Suprapubic skin (tissue), 4 donors: ENCODE results near the gene PPP3CB.

Experiments
- CTCF ChIP-seq, 2 donors: fragments of 200-600 bp in 1 of 2; fragments of 450-650 bp in 1 of 2; sonication (generic) in 1 of 2; IDR thresholded peaks; one replicate each; pipeline ENCODE4 v1.5.1; 2016 to 2019; ENCODE audit warnings: antibody characterized with exemption in 2 of 2, mild to moderate bottlenecking in 1 of 2, moderate library complexity in 1 of 2
- EP300 ChIP-seq: sonication (generic); formaldehyde crosslinking; IDR thresholded peaks from one replicate; pipeline ENCODE4 v1.6.1; 2017; ENCODE audit warnings: antibody characterized with exemption
- POLR2A ChIP-seq, 2 donors: fragments of 450-650 bp; IDR thresholded peaks; one replicate each; pipeline ENCODE4 v1.6.1; 2017; ENCODE audit warnings: antibody characterized with exemption in 2 of 2, mild to moderate bottlenecking in 2 of 2, moderate library complexity in 2 of 2
- POLR2AphosphoS5 ChIP-seq, 3 donors: sonication (generic); formaldehyde crosslinking; IDR thresholded peaks; one replicate each; pipeline ENCODE4 v1.6.1; 2017; ENCODE audit warnings: antibody characterized with exemption in 3 of 3

- TF ChIP-seq CTCF (IDR thresholded peaks at IDR 0.05) (no peak), POLR2A (IDR thresholded peaks at IDR 0.05) (no peak), POLR2AphosphoS5 (IDR thresholded peaks at IDR 0.05) (no peak), EP300 (no peak)
Observed at GRCh38 chr10:73509695-73510094, 13.9 kb upstream of the PPP3CB start.
